Naive thymus-derived CD4-positive, alpha-beta T cell (primary cell): ENCODE data around the gene MARVELD3. TPM values are rescaled to one million over a fixed set of nuclear protein-coding genes. Genes with fewer than 3 reads are reported as not detected.
"Not testable (repeated sequence)": the region's sequence is repeated elsewhere in the genome, so short reads cannot be mapped to it uniquely, and the experiment has no call there.

Experiments used
- ATAC-seq: fragments of 150-1000 bp; cut with Tn5 transposase; 2 replicates; pipeline ENCODE4 v1.10.0; 2021; ENCODE audit warnings: mild to moderate bottlenecking, moderate library complexity
- CTCF ChIA-PET: fragments of 350-600 bp; sonication (Branson Sonifier 250); formaldehyde crosslinking; loops from one replicate; lab custom pipeline; 2021; ENCODE audit warnings: antibody characterized with exemption; lab: Charles Lee
- POLR2A ChIA-PET: fragments of 350-600 bp; sonication (Branson Sonifier 250); formaldehyde crosslinking; loops from one replicate; lab custom pipeline; 2021; ENCODE audit warnings: antibody characterized with exemption, inconsistent platforms; lab: Charles Lee
- DNase-seq, 9 donors: peaks; one replicate each; pipeline versions ENCODE4 v3.0.0 to v3.0.0-alpha.2; 2020 to 2022; ENCODE audit warnings: mixed read lengths in 1 of 9
- H3K27ac ChIP-seq: one replicate; pipeline ENCODE4 v1.7.0; 2013; ENCODE audit warnings: mild to moderate bottlenecking, low read depth, low read length, moderate library complexity
- H3K27me3 ChIP-seq, 2 donors: one replicate each; pipeline ENCODE4 v1.7.0; 2013; ENCODE audit warnings: low read length in 2 of 2, mild to moderate bottlenecking in 2 of 2, moderate library complexity in 2 of 2; ENCODE audit not compliant: control insufficient read depth in 2 of 2, insufficient read depth in 2 of 2
- H3K36me3 ChIP-seq, 3 experiments: 1 replicate in 2 of 3; 2 replicates in 1 of 3; pipeline ENCODE4 v1.7.0; 2013; ENCODE audit warnings: low read length in 3 of 3, mild to moderate bottlenecking in 3 of 3, moderate library complexity in 1 of 3; ENCODE audit not compliant: insufficient read depth in 3 of 3, control insufficient read depth in 2 of 3
- H3K4me1 ChIP-seq, 2 donors: one replicate each; pipeline ENCODE4 v1.7.0; 2013; ENCODE audit warnings: low read length in 2 of 2, mild to moderate bottlenecking in 2 of 2, moderate library complexity in 1 of 2; ENCODE audit not compliant: control insufficient read depth in 2 of 2, insufficient read depth in 2 of 2
- H3K4me3 ChIP-seq: 2 replicates; pipeline ENCODE4 v1.7.0; 2013; ENCODE audit warnings: mild to moderate bottlenecking, low read length
- H3K9me3 ChIP-seq, 3 experiments: 1 replicate in 2 of 3; 2 replicates in 1 of 3; pipeline ENCODE4 v1.7.0; 2013; ENCODE audit warnings: low read length in 3 of 3; ENCODE audit not compliant: control insufficient read depth in 2 of 3
- H3K27ac Mint-ChIP-seq, 9 donors: one replicate each; pipeline ENCODE4 v1.8.0; 2020 to 2022; ENCODE audit warnings: mixed read lengths in 9 of 9, mild to moderate bottlenecking in 8 of 9, moderate library complexity in 5 of 9, inconsistent platforms in 2 of 9
- H3K27me3 Mint-ChIP-seq, 5 donors: one replicate each; pipeline ENCODE4 v1.8.0; 2021 to 2022; ENCODE audit warnings: mixed read lengths in 5 of 5, mild to moderate bottlenecking in 1 of 5
- H3K36me3 Mint-ChIP-seq, 5 donors: one replicate each; pipeline ENCODE4 v1.8.0; 2020 to 2022; ENCODE audit warnings: mixed read lengths in 5 of 5, mild to moderate bottlenecking in 3 of 5, inconsistent platforms in 1 of 5
- H3K4me1 Mint-ChIP-seq, 7 donors: one replicate each; pipeline ENCODE4 v1.8.0; 2020 to 2022; ENCODE audit warnings: mixed read lengths in 7 of 7, mild to moderate bottlenecking in 3 of 7, inconsistent platforms in 1 of 7
- H3K4me3 Mint-ChIP-seq, 10 donors: one replicate each; pipeline ENCODE4 v1.8.0; 2020 to 2022; ENCODE audit warnings: mild to moderate bottlenecking in 10 of 10, mixed read lengths in 10 of 10, moderate library complexity in 6 of 10, inconsistent platforms in 2 of 10
- H3K9me3 Mint-ChIP-seq, 11 donors: one replicate each; pipeline ENCODE4 v1.8.0; 2020 to 2022; ENCODE audit warnings: mixed read lengths in 11 of 11, mild to moderate bottlenecking in 4 of 11, inconsistent platforms in 1 of 11, moderate library complexity in 1 of 11
- intact Hi-C, 2 donors: fragments of 100-400 bp; cut with micrococcal nuclease; formaldehyde crosslinking; loops; one replicate each; pipeline ENCODE4 v1.15.1; 2023
- polyA plus RNA-seq, 2 donors: library from polyadenylated mRNA; unstranded; fragments of 300-500 nt; fragmentation: Illumina TruSeq; gene quantifications; one replicate each; pipeline ENCODE4 v1.2.3, GENCODE V29; 2021
- total RNA-seq, 6 experiments: library from RNA in 5 of 6; stranded (reverse) in 5 of 6; gene quantifications; 1 replicate in 5 of 6; 2 replicates in 1 of 6; pipeline ENCODE4 v1.2.3 and lab custom pipeline; 2021 to 2026

MARVELD3 gene
- total and polyA plus RNA-seq, 7 experiments from 2014 or later = not detected

- H3K27me3 ChIP-seq, CTCF ChIA-PET, POLR2A ChIA-PET: not testable (repeated sequence)
Observed at GRCh38 chr16:71598426-71598825, 27.6 kb upstream of the MARVELD3 start.

GRCh38 chr16:71600822-71601221, 25.2 kb upstream of the MARVELD3 start:
- no peaks in the 10 kb centered on the region for H3K36me3 Mint-ChIP-seq
- peaks cover 0 to 5% (median 0%) of the 10 kb centered on the region in 11 donors for H3K9me3 Mint-ChIP-seq
- no peak overlapping the region for H3K4me3 Mint-ChIP-seq
- no peak overlapping the region for H3K27ac ChIP-seq
- no peaks in the 10 kb centered on the region for H3K4me1 ChIP-seq
- H3K27ac Mint-ChIP-seq = no peak overlapping the region
- ChIA-PET POLR2A (no interaction called here), CTCF (no interaction called here)
- H3K27me3 Mint-ChIP-seq = peaks cover 14 to 28% (median 19%) of the 10 kb centered on the region in 5 donors
- intact Hi-C loops = no loop called here
- no peaks in the 10 kb centered on the region for H3K9me3 ChIP-seq
- H3K36me3 ChIP-seq = no peaks in the 10 kb centered on the region
- H3K4me1 Mint-ChIP-seq = no peaks in the 10 kb centered on the region
- ATAC-seq (no peak), DNase-seq (no peak)
- H3K27me3 ChIP-seq = no peaks in the 10 kb centered on the region
- H3K4me3 ChIP-seq = no peak overlapping the region

More at GRCh38 chr16:71598426-71598825, 27.6 kb upstream of the MARVELD3 start:
- H3K4me3 Mint-ChIP-seq, H3K36me3 Mint-ChIP-seq, H3K4me3 ChIP-seq, H3K4me1 ChIP-seq, DNase-seq, intact Hi-C loops, H3K36me3 ChIP-seq, ATAC-seq, H3K4me1 Mint-ChIP-seq, H3K27ac ChIP-seq, H3K9me3 Mint-ChIP-seq, H3K27ac Mint-ChIP-seq, H3K9me3 ChIP-seq: not testable (repeated sequence)
- peaks cover 24 to 41% (median 32%) of the 10 kb centered on the region in 5 donors for H3K27me3 Mint-ChIP-seq

DNA sequence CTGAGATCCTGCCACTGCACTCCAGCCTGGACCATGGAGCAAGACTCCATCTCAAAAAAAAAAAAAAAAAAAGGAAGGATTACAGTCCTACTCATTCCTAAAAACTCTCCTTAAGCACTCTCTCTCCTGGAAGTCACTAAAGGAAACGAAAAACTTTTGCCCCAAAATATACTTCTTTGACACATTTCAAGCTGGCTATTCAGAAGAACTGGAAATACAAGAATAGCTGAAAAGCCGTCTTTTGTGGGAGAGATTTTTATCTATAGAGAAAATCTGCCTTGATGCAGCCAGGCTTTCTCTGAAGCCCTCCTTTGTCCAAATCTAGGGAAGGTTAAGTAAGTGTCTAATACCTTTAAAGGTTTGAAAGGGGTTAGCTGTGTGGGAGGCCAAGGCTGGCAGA, 16.9 kb upstream of the MARVELD3 start:
- CTCF ChIA-PET = interaction anchor here (0.7 to 4.5 kb wide), 5 partner anchors 16 to 346 kb away, joined by 3 to 45 read pairs (median 4); no protein-coding TSS in a partner anchor
- Histone ChIP-seq H3K4me1 (no peaks in the 10 kb centered on the region), H3K27ac (no peak overlapping the region), H3K9me3 (no peaks in the 10 kb centered on the region), H3K36me3 (no peaks in the 10 kb centered on the region), H3K27me3 (no peaks in the 10 kb centered on the region), H3K4me3 (no peak overlapping the region)
- Mint-ChIP-seq H3K36me3 (no peaks in the 10 kb centered on the region), H3K27ac (no peak overlapping the region), H3K27me3 (peaks cover 11 to 23% (median 17%) of the 10 kb centered on the region in 5 donors), H3K4me1 (peaks cover 0 to 5% (median 0%) of the 10 kb centered on the region in 7 donors), H3K4me3 (no peak overlapping the region), H3K9me3 (no peaks in the 10 kb centered on the region)
- intact Hi-C loops = no loop called here
- no peak for DNase-seq
- ATAC-seq = no peak
- POLR2A ChIA-PET = no interaction called here

DNA sequence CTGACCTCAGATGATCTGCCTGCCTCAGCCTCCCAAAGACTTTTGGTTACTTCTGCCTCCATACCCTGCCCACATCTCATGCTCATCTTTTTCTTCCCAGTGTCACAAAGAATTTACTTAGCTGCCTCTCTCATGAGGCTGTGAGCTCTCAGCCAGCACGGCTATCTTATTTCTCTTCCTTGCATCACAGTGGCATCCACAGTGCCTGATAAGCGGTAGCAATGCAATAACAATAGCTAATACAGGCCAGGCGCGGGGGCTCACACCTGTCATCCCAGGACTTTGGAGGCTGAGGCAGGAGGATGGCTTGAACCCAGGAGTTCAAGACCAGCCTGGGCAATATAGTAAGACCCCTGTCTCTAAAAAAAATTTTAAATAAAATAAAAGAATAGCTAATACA, 15.5 kb upstream of the MARVELD3 start:
- ChIA-PET CTCF (interaction anchor here (0.5 to 4.5 kb wide), 18 partner anchors 13 to 351 kb away, joined by 3 to 45 read pairs (median 3); partner anchors contain the start of gene ZNF23), POLR2A (interaction anchor here (1.8 to 2.7 kb wide), 2 partner anchors 45 to 125 kb away, joined by 3 to 27 read pairs; no protein-coding TSS in a partner anchor)
- ATAC-seq (no peak), DNase-seq (no peak)
- peaks cover 0 to 5% (median 0%) of the 10 kb centered on the region in 7 donors for H3K4me1 Mint-ChIP-seq
- Histone ChIP-seq H3K27me3 (no peaks in the 10 kb centered on the region), H3K9me3 (no peaks in the 10 kb centered on the region), H3K4me1 (no peaks in the 10 kb centered on the region), H3K27ac (no peak overlapping the region), H3K4me3 (no peak overlapping the region), H3K36me3 (no peaks in the 10 kb centered on the region)
- H3K9me3 Mint-ChIP-seq = no peaks in the 10 kb centered on the region
- H3K27me3 Mint-ChIP-seq = peaks cover 11 to 29% (median 22%) of the 10 kb centered on the region in 5 donors
- intact Hi-C loops = loop anchor here (2.0 to 5.0 kb wide), 3 partner anchors 68 to 352 kb away; no protein-coding TSS in a partner anchor
- H3K4me3 Mint-ChIP-seq = no peak overlapping the region
- no peaks in the 10 kb centered on the region for H3K36me3 Mint-ChIP-seq
- peak overlapping the region in 1 of 9 donors; percentile 68 for H3K27ac Mint-ChIP-seq

GRCh38 chr16:71610936-71611871, 14.8 kb upstream of the MARVELD3 start:
- POLR2A ChIA-PET = interaction anchor here (1.8 to 2.7 kb wide), 2 partner anchors 46 to 126 kb away, joined by 3 to 27 read pairs; no protein-coding TSS in a partner anchor
- no peak overlapping the region for H3K27ac ChIP-seq
- H3K4me1 ChIP-seq = no peaks in the 10 kb centered on the region
- Mint-ChIP-seq H3K36me3 (no peaks in the 10 kb centered on the region), H3K9me3 (no peaks in the 10 kb centered on the region), H3K27ac (no peak overlapping the region), H3K4me1 (peaks cover 0 to 5% (median 0%) of the 10 kb centered on the region in 7 donors), H3K4me3 (peak overlapping the region in 4 of 10 donors; percentile 21 to 56 (median 38)), H3K27me3 (peaks cover 11 to 36% (median 22%) of the 10 kb centered on the region in 5 donors)
- DNase-seq = peak; percentile 43 to 82 (median 72)
- ATAC-seq = peak; percentile 96
- no peaks in the 10 kb centered on the region for H3K27me3 ChIP-seq
- H3K9me3 ChIP-seq = no peaks in the 10 kb centered on the region
- intact Hi-C loops = loop anchor here (1.0 to 5.0 kb wide), 8 partner anchors 46 to 351 kb away; partner anchors contain the start of gene ZNF23 (in 1 of the 2)
- CTCF ChIA-PET = interaction anchor here (0.5 to 4.5 kb wide), 21 partner anchors 14 to 350 kb away, joined by 3 to 45 read pairs (median 3); partner anchors contain the start of gene ZNF23
- no peaks in the 10 kb centered on the region for H3K36me3 ChIP-seq
- no peak overlapping the region for H3K4me3 ChIP-seq

- H3K9me3 Mint-ChIP-seq, H3K4me3 Mint-ChIP-seq, H3K27me3 ChIP-seq, ATAC-seq, H3K4me3 ChIP-seq, H3K4me1 ChIP-seq, H3K9me3 ChIP-seq, H3K27ac ChIP-seq, POLR2A ChIA-PET, DNase-seq, H3K4me1 Mint-ChIP-seq, H3K36me3 Mint-ChIP-seq, H3K27ac Mint-ChIP-seq, H3K36me3 ChIP-seq: not testable (repeated sequence)
- intact Hi-C loops = loop anchor here in 1 of 2 donors (5.0 kb wide), 1 partner anchor 347 kb away; no protein-coding TSS in a partner anchor
- CTCF ChIA-PET = interaction anchor here (1.8 kb wide), 1 partner anchor 50 kb away, joined by 5 read pairs; no protein-coding TSS in a partner anchor
- H3K27me3 Mint-ChIP-seq = peaks cover 18 to 42% (median 33%) of the 10 kb centered on the region in 5 donors
Observed at GRCh38 chr16:71614956-71615355, 11.0 kb upstream of the MARVELD3 start.
